HG03442 (cell line): ENCODE results near the gene THEM5.

ENCODE experiments used
- ATAC-seq: cut with Tn5 transposase; IDR thresholded peaks from one replicate; pipeline ENCODE4 v1.9.1; 2021; ENCODE audit warnings: mild to moderate bottlenecking, moderate library complexity; ENCODE audit not compliant: unreplicated experiment

Gene THEM5

DNA sequence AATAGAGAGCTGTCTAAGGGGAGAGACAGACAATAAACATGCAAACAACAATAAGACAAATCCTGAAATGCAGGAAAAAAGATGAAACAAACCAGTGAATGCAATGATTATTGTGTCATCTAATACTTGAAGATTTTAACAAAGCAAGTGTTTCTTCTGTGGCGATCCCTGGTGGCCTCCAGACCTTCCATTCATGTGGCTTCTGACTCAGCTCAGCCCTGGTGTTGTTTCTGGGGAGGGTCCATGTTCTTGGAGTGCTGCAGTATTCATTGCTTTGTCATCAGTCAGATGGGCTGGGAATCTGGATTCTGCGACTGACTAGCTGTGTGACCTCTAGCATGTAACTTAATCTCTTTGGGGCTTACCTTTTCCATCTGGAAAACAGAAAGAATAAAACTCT lies 12.4 kb downstream of the THEM5 start:
- no peak for ATAC-seq

DNA sequence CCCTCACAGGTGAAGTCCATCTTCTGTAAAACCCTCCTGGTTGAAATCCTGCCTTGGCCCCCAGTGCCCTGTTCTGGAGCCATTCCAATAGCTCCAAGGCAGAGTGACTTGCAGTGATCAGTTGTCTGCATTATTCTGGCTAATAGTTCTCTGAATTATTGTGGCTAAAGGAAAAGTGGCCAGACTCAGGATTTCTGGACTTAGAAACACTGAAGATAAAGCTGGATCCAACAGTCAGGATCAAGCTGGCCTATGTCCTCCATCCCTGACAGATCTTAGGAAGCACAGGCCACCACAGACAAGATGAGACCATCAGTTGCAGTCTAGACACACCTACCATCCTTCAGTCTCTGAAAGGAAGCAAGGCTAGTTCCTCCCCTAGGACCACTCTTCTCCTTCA lies 13.1 kb downstream of the THEM5 start:
- no peak for ATAC-seq

DNA sequence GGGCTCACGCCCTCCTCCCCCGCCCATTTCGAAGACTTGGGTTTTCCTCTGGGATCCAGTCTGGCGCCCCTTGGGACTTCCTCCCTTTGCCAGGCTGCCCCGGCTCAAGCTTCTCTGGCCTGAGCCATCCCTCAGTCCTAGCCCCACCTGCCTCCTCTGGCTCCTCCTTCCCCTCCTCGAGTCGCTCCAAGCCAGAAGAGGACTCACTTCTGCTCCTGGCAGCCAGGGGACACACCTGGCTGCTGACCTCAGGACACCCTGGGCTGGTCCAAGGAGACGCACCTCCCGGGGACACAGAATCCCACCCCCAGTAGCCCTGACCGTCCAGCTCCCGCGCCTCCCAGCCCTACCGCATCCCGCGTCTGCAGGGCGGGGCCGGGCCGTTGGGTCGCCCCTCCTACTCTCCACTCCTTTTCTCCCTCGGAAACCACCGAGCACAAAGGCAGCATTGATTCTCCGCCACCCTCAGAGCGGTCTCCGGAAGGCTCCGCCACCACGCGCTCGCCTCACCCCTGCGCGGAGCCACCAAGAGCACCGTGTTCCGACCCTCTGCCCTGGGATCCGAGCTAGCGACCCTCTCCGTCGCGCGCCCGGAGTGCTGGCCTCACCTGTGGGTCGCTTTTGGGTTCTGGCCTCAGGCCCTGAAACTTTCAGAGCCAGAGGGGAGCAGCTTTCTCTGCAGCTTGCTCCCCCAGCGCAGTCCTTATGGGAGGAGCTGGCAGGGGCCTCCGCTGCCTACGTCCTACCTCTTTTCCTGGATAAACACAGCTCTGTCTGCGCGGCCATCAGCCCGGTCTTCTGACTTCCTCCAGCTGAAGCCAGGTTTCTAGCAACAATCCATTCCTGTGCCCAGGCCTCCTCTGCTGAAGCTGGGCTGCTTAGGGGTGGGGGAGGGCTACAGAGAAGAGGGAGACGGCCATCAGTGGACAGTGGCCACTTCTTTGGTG lies 13.8 kb downstream of the THEM5 start, which contains the start of gene C2CD4D:
Gene C2CD4D (minus strand): TSS at position 364 of the 947 bp plus-strand sequence. CDS start 831 bp downstream, outside the sequence.
- ATAC-seq: peak; percentile 29

DNA sequence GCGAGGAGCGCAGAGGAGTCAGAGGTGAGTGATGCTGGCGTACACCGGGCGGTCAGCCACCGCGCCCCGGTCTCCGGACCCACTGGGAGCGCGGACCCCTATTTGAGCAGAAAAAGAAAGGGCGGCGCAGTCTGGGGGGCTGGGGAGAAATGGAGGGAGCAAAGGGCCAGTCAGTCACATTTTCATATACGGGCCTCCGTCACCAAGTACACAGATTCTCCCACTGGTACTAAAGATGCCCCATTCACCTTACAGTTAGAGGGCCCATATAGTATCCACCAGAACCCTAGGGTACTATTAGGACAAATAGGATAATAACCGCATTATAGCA lies 14.5 kb downstream of the THEM5 start:
- no peak for ATAC-seq

DNA sequence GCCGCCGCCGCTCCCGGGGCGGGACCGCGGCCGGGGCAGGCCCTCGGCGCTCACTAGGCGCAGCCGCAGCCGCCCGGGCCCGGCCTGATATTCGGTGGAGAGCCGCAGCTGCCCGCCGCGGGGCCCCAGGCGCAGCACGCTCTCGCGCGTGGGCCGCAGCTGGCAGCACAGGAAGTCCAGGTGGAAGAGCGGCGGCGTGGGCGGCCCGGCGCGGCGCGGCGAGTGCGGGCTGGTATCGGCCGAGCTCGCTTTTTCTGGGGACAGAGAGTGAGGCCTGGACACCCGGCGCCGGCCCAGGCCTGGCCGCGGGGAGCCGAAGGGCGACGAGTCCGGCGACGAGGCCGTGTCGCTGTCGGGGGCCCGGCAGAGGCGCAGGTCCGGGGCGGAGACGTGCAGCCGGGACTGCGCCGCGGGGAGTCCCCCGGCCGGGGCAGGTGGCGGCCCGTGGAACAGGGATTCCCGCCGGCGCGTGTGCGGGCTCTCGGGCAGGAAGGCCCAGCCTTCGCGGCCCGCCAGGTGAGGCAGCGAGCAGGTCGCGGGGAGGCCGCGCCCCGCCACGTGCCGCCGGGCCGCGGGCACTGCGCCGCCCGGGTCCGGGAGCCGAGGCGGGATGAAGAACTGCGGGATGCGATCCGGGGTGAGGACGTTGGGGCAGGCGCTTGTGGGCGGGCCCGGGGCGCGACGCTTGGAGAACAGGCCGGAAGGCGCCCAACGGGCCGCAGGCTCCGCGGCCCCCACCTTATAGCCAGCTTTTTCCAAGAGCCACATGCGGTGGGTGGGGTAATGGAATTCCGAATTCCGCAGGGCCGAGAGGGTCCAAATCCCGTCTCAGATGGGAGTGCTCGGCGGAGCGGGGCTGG lies 15.1 kb downstream of the THEM5 start:
- ATAC-seq: no peak

DNA sequence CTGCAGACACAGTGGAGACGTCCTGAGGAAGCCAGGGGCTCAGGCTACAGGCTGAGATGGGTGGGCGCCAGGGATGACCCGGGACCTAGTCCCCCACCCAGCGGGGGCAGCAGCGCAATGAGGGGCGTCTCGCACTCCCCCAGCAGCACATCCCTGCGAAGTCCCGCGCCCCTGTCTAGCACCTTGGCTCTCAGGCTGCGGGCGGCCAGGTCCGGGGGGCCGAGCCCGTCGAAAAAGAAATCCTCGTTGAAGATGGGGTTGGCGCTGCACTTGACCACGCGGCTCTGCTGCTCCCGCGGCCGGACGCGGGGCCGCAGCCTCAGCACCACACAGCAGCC lies 15.7 kb downstream of the THEM5 start:
- ATAC-seq: no peak

DNA sequence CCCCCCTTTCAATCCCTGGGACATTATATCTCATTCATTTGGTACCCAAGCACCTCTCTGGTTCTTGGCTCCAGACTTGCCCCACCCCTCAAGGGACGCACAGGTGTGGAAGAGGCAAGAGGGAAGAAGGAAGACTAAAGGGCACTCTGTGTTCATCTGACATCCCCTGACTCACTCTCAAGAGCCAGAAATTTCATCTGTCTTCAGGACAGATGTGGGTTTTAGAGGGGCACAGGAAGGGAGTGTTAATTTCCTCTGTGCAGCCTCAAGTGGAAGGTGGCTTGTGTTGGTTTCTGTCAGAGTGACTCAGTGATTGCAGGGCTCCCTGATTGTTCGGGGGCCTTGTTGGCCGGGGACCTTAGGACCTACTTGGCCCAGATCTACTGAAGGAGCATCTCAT lies 16.3 kb downstream of the THEM5 start:
- ATAC-seq: no peak

DNA sequence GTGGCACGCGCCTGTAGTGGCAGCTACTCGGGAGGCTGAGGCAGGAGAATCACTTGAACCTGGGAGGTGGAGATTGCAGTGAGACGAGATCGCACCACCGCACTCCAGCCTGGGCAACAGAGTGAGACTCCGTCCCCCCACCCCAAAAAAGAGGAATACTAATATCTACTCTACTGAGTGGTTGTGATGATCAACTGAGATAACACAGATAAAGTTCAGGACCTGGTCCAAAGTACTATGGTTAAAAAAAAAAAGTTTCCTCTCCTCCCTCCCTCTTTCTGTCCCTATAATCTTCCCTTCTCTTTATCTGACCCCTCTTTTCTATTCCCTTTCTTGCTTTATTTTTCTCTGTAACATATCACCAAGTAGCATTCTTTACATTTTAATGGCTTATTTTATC lies 17.9 kb downstream of the THEM5 start:
- ATAC-seq: no peak

DNA sequence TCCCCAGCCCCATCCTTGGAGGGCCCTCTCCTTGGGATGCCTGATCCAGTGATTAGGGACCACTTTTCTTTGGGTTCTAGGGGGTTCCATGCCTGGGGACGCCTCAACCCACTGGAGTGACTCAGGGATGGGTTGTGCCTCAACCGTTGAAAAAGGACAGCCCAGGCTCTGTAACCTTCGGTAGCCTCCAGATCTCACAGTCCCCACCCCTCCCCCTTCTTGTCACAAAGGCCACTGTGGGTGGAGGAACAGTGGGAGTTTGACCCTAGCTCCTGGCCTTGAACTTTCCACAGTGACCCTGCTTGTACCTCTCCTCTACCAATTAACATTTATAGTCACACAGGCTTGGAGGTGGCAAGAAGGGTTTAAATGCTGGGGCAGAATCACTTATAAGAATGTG lies 19.3 kb downstream of the THEM5 start:
- ATAC-seq: no peak

DNA sequence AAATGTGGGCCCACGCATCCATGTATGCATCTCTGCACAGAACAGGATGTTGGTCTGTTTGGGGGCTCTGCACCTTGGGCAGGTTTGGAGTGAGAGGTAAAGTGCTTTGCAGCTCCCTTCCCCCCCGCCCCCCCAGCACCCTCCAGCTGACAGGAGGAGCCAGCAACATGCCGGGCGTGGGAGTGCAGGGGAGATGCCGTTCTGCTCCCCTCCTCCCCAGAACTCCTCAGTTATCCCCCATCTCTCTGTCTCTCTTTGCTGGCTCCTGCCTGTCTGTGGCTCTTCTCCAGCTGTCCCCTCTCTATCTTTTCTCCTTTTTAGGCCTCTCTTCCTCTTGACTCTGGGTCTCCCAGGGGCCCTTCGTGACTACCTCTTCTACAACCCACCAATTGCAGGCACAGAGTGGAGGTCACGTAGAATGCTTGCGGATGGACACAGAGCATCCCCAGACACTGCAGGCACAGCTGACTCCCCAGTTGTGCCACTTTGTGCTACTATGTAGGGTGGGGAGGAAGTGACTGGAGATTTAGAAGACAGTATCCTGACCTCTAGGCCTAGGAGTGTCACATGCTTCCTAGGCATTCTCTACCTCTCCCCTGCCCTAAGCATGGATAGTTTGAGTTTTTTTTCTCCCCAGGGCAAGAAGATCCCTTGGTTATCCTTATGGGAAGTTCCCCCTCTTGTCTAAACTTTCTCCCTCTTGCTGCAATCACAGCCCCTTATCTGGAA lies 20.2 kb downstream of the THEM5 start:
- no peak for ATAC-seq

DNA sequence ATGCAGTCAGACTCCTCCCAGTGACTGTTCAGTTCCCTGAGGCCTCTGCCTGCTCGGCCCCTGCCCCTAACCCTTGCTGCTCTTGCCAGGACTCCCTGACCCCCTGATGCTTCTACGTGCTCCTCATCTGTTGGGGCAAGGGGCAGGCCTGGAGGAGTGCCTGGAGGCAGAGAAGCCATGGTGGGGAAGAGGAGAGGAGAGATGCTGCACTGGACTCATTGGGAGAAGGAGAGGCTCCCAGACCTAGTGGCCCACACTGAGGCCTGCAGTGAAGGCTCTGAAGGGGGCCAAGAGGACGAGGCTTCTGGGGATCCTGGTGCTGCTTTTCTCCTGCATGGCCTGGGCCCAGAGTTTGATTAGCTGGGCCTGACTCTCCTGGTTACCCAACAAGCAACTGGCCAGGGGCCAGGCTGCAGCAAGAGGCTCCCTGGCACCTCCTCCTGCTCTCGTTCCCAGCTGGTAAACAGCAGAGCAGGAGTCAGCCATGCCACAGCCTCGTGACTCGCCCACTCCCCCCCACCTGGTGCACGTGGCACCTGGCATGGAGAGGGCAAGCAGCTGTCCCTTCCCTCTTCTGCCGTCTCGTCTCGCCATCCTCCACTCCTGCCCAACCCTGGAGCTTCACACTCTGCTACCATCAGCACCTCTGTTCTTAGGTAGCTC lies 21.1 kb downstream of the THEM5 start:
- ATAC-seq: no peak

DNA sequence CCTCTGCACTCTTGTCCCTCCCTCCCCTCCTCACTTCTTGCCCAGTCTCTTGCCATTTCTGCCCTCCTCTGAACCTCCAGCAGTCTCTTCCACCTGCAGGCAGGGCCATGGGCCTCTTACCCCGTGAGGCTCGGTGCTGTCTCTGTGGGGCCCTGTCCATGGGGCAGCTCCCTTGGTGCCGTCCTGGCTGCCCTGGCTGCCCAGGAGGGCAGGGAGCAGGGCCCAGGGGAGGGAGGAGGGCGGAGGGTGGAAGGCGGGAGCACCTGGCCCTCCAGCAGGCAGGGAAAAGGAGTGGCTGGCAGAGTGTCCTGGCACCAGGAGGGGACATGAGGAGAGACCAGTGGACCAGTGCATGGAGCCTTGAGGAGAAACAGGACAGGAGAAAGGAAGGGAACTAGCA lies 21.9 kb downstream of the THEM5 start, which contains the start of gene RORC:
Gene RORC (minus strand): TSS at position 198 of the 400 bp plus-strand sequence. CDS start 38 bp downstream, at position 160.
- no peak for ATAC-seq

DNA sequence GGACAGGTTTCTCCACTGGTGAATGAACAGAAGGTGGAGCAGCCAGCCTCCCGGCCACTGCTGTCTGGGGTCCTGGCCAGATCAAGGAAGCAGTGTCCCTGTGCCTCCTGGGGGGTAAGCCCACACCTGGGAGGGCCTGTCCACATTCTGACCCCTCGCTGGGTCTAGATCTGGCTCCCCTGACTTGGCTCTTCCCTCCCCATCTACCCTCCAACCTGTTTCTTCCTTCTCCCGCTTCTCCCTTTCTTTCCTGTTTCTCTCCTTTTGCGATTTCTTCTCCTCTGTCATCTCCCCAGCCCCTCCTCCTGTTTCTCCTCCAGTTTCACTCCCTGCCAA lies 22.3 kb downstream of the THEM5 start:
- no peak for ATAC-seq

DNA sequence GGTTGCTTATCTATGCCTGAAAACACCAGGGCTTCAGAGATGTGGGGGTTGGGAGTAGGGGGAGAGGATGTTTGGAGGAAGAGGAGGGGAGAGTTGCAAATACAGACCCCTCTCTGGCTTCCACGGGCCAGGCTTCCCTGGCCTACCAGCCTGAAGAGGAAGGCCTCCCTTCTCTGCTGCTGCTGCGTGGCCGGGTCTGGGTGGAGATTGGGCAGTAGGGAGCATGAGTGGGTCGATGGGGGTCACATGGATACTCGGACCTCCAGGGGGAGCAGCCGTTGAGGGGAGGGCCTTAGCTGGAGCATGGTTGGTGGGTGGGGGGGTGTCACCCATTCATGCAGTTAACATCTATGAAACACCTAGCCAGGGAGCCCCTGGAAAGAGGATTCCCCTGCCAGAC lies 23.5 kb downstream of the THEM5 start:
- ATAC-seq: no peak

DNA sequence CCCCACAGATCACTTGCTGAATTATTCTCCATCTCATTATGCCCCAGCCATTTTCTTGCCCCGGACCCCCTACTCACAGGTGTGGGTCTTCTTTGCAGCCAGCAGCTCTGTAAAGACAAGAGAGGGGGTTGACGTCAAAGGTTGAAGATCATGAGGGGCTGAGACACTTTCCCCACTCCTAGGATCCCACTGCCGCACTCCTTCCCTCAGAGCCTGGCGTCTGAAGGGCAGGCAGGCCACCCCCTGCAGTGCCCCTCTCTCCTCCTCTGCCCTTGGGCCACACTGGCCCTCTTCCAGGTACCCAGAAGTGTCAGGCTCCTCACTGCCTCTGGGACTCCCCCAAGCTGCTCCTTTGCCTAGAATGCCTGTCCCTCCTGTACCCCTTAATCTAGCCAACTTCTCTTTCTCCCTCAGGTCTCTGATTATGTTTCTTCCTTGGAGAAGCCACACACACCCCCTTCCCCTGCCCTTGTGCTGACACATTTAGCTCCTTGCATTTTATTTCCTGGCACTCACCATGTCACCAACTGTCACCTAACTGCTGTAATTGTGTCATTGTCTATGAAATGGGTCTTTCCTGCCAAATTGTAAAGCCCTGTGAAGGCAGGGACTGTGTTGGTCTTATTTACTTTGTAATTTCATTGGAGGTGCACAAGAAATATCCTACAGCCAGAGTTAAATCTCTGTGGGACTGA lies 24.0 kb downstream of the THEM5 start:
- no peak for ATAC-seq

DNA sequence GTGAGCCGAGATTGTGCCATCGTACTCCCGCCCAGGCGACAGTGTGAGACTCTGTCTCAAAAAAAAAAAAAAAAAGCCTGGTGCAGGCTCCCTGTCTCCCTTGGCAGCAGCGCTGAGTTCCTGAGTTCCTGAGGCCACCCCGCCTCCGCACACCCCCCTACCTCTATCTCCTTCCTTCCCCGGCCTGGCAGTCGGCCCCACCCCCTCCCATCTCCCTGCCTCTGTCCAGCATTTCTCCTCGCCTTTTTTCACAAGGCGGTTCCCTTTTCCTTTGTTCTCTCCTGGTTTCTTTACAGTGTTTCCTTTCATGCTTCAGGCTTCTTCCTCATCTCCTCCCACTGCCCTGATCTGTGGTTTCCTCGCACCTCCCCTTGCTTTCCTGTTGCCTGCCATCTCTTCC lies 24.6 kb downstream of the THEM5 start:
- no peak for ATAC-seq

DNA sequence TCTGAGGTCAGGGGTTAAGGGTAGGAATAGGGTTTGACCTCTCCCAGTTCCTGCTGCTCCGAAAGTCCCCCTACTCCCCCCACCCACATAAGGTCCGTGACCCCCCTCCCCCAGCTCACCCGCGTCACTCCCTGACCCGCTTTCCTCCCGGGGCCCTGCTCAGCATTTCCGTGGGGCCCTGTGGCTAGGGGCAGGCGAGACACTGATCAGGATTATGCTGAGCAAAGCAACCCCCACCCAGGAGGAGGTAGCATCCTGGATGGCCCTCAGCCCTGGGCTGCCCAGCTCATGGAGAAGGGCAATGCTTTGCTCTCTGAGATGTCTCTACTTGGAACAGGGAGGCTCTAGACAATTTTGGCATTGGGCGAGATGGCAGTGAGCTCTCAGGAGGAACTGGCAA lies 25.7 kb downstream of the THEM5 start:
- no peak for ATAC-seq

DNA sequence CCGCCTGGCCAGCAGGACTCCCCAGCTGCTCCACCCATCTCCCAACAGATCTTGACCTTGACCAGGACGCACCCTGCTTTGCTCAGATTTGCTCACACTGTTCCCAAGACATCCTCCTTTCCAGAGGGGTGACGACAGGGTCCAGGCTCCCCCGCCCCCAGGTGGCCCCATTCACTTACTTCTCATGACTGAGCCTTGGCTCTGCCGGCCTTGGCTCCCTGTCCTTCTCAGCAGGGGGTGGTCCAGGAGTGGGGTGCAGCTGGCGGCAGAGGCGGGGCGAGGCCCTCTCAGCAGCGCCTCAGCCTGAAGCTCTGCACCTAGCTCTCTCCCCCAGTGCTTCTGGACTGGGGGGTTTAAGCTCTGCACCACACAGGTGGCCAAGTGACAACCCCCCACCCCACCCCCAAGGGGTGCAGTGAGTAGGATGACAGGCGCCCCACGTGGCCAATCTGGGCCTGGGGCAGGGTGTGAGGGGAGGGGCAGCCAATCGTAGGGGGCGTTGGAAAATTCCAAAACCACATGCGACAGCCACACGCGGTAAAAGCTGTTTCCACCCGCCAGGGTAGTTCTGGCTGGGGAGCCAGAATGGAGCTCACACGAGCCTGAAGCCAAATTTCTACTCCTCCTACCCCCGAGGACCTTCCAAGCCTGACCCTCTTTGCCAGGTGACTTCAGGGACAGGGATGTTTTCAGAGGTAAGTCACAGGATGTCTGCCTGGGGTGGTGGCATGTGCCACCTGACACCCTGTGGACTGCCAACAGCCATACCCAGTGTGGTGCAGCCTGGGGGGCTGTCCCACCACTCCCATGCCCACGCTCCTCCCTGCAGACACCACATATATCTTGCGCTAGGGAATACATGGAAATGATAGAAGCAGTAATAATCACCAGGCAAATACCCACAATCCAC lies 27.5 kb downstream of the THEM5 start:
- no peak for ATAC-seq

DNA sequence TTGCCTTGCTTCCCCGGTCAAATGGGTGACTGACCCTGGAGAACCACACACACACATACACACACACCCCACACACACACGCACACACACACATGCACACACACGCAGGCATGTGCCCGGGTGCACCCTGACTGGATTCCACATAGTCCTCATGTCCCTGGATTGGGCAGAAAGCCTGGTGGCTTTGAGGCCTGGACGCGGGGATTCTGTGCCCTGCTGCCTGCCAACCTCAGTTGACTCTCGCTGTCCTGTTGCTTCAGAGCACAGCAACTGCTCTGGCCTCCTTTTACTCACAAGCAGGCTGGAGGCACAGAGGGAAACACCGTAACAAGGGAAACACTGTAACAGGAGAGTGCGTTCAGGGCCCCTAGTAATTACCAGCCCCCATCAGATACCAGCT lies 28.3 kb downstream of the THEM5 start:
- ATAC-seq: no peak
